Heart left ventricle (tissue), 16 donors: ENCODE measurements around the gene SF3B4. TPM values are rescaled to one million over a fixed set of nuclear protein-coding genes. Genes with fewer than 3 reads are reported as not detected.

ENCODE experiments used
- ATAC-seq, 4 donors: fragments of 200-7000 bp; cut with Tn5 transposase; one replicate each; pipeline ENCODE4 v1.9.1; 2020 to 2022; ENCODE audit warnings: moderate library complexity in 4 of 4, mild to moderate bottlenecking in 3 of 4, moderate number of reproducible peaks in 1 of 4
- DNase-seq, 5 donors: peaks; one replicate each; pipeline ENCODE4 v3.0.0-alpha.2; 2020
- H3K27ac ChIP-seq, 12 donors: fragments of 200-600 bp; sonication (generic) in 4 of 12; one replicate each; pipeline versions ENCODE4 v1.5.0 to v1.8.0; 2016 to 2022; ENCODE audit warnings: mild to moderate bottlenecking in 2 of 12
- H3K27me3 ChIP-seq, 9 donors: fragments of 200-600 bp; sonication (generic) in 2 of 9; one replicate each; pipeline versions ENCODE4 v1.5.1 to v1.8.0; 2016 to 2022; ENCODE audit warnings: mild to moderate bottlenecking in 3 of 9
- H3K36me3 ChIP-seq, 9 donors: fragments of 200-600 bp; sonication (generic) in 2 of 9; one replicate each; pipeline versions ENCODE4 v1.5.0 to v1.8.0; 2018 to 2022; ENCODE audit warnings: mild to moderate bottlenecking in 2 of 9
- H3K4me1 ChIP-seq, 12 donors: fragments of 200-600 bp; sonication (generic) in 4 of 12; one replicate each; pipeline versions ENCODE4 v1.5.0 to v1.8.0; 2016 to 2022; ENCODE audit warnings: mild to moderate bottlenecking in 3 of 12
- H3K4me3 ChIP-seq, 12 donors: fragments of 200-600 bp; sonication (generic) in 4 of 12; one replicate each; pipeline versions ENCODE4 v1.5.0 to v1.8.0; 2017 to 2022; ENCODE audit warnings: mild to moderate bottlenecking in 9 of 12, moderate library complexity in 4 of 12
- H3K9me3 ChIP-seq, 12 donors: fragments of 200-600 bp; sonication (generic) in 4 of 12; one replicate each; pipeline versions ENCODE4 v1.5.0 to v1.8.0; 2016 to 2022; ENCODE audit warnings: mild to moderate bottlenecking in 1 of 12
- POLR2A ChIP-seq, 2 donors: fragments of 450-650 bp; IDR thresholded peaks; one replicate each; pipeline ENCODE4 v1.6.1; 2017; ENCODE audit warnings: antibody characterized with exemption in 2 of 2, mild to moderate bottlenecking in 2 of 2, moderate library complexity in 2 of 2
- WGBS, 4 donors: extraction: QIAGEN DNeasy Blood & Tissue Kit in 2 of 4; methylation state at CpG; one replicate each; pipeline versions ENCODE4 v1.1.5 to v1.1.7; 2013 to 2018; 5-methylcytosine and 5-hydroxymethylcytosine counted together
- intact Hi-C, 10 donors: fragments of 100-400 bp; cut with DNase I; formaldehyde crosslinking; loops; one replicate each; pipeline versions ENCODE4 v1.11.1 to v1.14.2; 2022
- polyA plus RNA-seq, 2 donors: library from polyadenylated mRNA; stranded (reverse); fragments of 200-250 nt; gene quantifications; one replicate each; pipeline ENCODE4 v1.2.3, GENCODE V29; 2013
- total RNA-seq, 9 donors: library from RNA; depleted of rRNA in 2 of 9; stranded (reverse); fragments of >200 nt in 2 of 9; fragmentation: NEBNext Ultra II Directional in 3 of 9; extraction: Animal tissue kit (Norgen Biotek cat#: 25700) in 3 of 9; gene quantifications; one replicate each; pipeline versions ENCODE4 v1.1.0 to v1.2.4, GENCODE V29; 2016 to 2023
- TF ChIP-seq, protein P1 (sequence below), 12 donors: fragments of 200-600 bp; sonication (generic) in 4 of 12; IDR thresholded peaks; one replicate each; pipeline versions ENCODE4 v1.5.0 to v1.8.0; 2018 to 2022; ENCODE audit warnings: antibody characterized with exemption in 12 of 12, mild to moderate bottlenecking in 5 of 12
- donor health status: ischemic (EF 13 %, LVEDD 7.1; RV severe dilation, severe dysfunction).
- donor health status: healthy with polysubstance abuse.
- donor health status: DM: no; HTN: yes; CAD: no.
- donor health status: DM: no; HTN: no; CAD: no.
- donor health status: ischemic (EF 25% LVEDD 6.9; RV normal size, moderate dysfunction).
- donor health status: ischemic (EF 25% LVEDD 5.7; RV mildly dilated, moderate dysfunction).
- donor health status: healthy.
- donor health status: DM: yes; HTN: yes; CAD: no.
- donor health status: ischemic (EF 35%, LVEDD 5.7; RV mildly dilated, moderate dysfunction).
- donor health status: nonischemic (EF 11% LVEDD 7.7; RV severe dilation, severe dysfunction).
- donor health status: DM: yes; HTN: yes; CAD: no.
- donor health status: PGD.
- donor health status: ischemic (EF 29% LVEDD 5.4; RV normal size, mild dysfunction).
- donor health status: nonischemic (EF 23%, LVEDD 6.1; RV moderate dilation, normal function).

Gene SF3B4
- total and polyA plus RNA-seq, 11 donors, result 10.2 to 32.7 (median 23.1) TPM

DNA sequence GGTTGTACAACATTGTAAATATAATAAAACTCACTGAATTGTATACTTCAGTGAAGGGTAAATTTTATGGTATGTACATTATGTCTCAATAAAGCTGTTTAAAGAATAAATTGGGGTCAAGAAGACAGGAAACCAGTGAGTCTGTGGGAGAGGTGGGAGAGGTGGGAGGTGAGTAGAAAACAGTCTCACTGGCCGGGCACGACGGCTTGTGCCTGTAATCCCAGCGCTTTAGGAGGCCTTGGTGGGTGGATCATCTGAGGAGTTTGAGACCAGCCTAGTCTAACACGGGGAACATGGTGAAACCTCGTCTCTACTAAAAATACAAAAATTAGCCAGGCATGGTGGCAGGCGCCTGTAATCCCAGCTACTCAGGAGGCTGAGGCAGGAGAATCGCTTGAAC, 4.9 kb upstream of the SF3B4 start:
- DNase-seq (no peak), ATAC-seq (no peak)
- no peak overlapping the region for H3K27ac ChIP-seq
- intact Hi-C loops, result no loop called here
- WGBS, 4 donors, result 89 to 96% (median 95%) methylated on average over 8 of the region's 8 CpGs
- H3K27me3 ChIP-seq, result no peaks in the 10 kb centered on the region
- H3K4me3 ChIP-seq, result no peak overlapping the region
- no peaks in the 10 kb centered on the region for H3K9me3 ChIP-seq
- no peak for TF ChIP-seq POLR2A (IDR thresholded peaks at IDR 0.05)
- TF ChIP-seq, protein P1, sequence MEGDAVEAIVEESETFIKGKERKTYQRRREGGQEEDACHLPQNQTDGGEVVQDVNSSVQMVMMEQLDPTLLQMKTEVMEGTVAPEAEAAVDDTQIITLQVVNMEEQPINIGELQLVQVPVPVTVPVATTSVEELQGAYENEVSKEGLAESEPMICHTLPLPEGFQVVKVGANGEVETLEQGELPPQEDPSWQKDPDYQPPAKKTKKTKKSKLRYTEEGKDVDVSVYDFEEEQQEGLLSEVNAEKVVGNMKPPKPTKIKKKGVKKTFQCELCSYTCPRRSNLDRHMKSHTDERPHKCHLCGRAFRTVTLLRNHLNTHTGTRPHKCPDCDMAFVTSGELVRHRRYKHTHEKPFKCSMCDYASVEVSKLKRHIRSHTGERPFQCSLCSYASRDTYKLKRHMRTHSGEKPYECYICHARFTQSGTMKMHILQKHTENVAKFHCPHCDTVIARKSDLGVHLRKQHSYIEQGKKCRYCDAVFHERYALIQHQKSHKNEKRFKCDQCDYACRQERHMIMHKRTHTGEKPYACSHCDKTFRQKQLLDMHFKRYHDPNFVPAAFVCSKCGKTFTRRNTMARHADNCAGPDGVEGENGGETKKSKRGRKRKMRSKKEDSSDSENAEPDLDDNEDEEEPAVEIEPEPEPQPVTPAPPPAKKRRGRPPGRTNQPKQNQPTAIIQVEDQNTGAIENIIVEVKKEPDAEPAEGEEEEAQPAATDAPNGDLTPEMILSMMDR (IDR thresholded peaks at IDR 0.05), result no peak
- peaks cover 0 to 36% (median 18%) of the 10 kb centered on the region in 12 donors for H3K4me1 ChIP-seq
- peaks cover 0 to 40% (median 7%) of the 10 kb centered on the region in 9 donors for H3K36me3 ChIP-seq

GRCh38 chr1:149931212-149931790, 3.7 kb upstream of the SF3B4 start:
- Histone ChIP-seq H3K27ac (no peak overlapping the region), H3K4me1 (peaks cover 1 to 35% (median 19%) of the 10 kb centered on the region in 12 donors), H3K36me3 (peaks cover 0 to 44% (median 12%) of the 10 kb centered on the region in 9 donors), H3K27me3 (no peaks in the 10 kb centered on the region), H3K4me3 (no peak overlapping the region), H3K9me3 (no peaks in the 10 kb centered on the region)
- TF ChIP-seq, protein P1 (IDR thresholded peaks at IDR 0.05), result no peak
- no peak for TF ChIP-seq POLR2A (IDR thresholded peaks at IDR 0.05)
- DNase-seq (no peak), ATAC-seq (no peak)
- intact Hi-C loops, result no loop called here
- 85 to 88% (median 87%) methylated on average over 13 of the region's 13 CpGs for WGBS, 4 donors

DNA sequence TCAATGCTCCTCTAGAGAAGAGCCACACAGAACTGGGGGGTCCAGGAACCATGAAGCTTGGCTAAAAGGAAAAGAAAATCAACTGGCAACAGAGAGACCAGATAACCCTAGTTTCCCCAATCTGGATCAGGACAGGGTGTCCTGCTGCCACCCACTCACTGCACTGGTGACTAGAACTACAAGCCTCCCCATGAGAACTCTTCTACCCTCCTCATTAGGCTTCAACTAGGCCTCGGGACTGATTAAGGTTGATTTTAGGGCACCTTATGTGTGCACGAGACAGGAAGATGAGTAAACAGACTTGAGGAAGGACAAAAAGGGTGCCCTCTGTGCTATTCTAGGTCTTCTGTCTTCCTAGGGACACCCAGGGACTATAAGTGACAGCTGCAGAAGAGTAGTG, 2.3 kb upstream of the SF3B4 start:
- Histone ChIP-seq H3K4me1 (peaks cover 5 to 43% (median 28%) of the 10 kb centered on the region in 12 donors), H3K4me3 (no peak overlapping the region), H3K27ac (peak overlapping the region in 2 of 12 donors; percentile 15 to 96), H3K27me3 (no peaks in the 10 kb centered on the region), H3K36me3 (peaks cover 0 to 59% (median 26%) of the 10 kb centered on the region in 9 donors), H3K9me3 (no peaks in the 10 kb centered on the region)
- intact Hi-C loops, result loop anchor here in 2 of 10 donors (2.0 kb wide), 1 partner anchor 41 kb away; no protein-coding TSS in a partner anchor
- ATAC-seq, result no peak
- 89 to 100% (median 93%) methylated on average over 2 of the region's 2 CpGs for WGBS, 4 donors
- TF ChIP-seq, protein P1 (IDR thresholded peaks at IDR 0.05), result no peak
- TF ChIP-seq POLR2A (IDR thresholded peaks at IDR 0.05), result no peak
- no peak for DNase-seq

DNA sequence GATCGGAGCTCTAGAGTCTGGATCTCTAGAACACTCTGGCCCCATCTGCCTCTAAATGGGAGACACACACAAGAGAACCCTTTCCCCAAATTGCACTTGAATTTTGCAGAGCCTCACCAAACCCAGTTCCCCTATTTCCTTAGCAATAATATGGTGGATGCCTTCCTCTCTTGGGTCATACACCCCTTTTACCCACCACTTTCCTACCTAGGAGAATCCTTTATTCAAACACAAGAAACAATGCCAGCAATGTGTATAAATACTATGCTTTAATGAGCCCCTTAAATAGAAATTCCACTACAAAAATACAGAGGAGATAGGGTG, 760 bp upstream of the SF3B4 start:
- H3K36me3 ChIP-seq, result peaks cover 0 to 70% (median 41%) of the 10 kb centered on the region in 9 donors
- DNase-seq (no peak), ATAC-seq (no peak)
- H3K27me3 ChIP-seq, result no peaks in the 10 kb centered on the region
- H3K9me3 ChIP-seq, result no peaks in the 10 kb centered on the region
- intact Hi-C loops, result loop anchor here in 2 of 10 donors (2.0 kb wide), 1 partner anchor 40 kb away; no protein-coding TSS in a partner anchor
- peak overlapping the region; percentile 69 to 98 (median 92) for H3K4me3 ChIP-seq
- peak overlapping the region; percentile 91 to 99 (median 96) for H3K27ac ChIP-seq
- 0 to 10% (median 5%) methylated on average over 1 of the region's 1 CpG for WGBS, 4 donors
- TF ChIP-seq, protein P1 (IDR thresholded peaks at IDR 0.05), result no peak
- no peak for TF ChIP-seq POLR2A (IDR thresholded peaks at IDR 0.05)
- H3K4me1 ChIP-seq, result peaks cover 5 to 43% (median 29%) of the 10 kb centered on the region in 12 donors
